Effector memory CD4-positive, alpha-beta T cell (primary cell): Measurements from ENCODE around the gene SEMA3G.

Experiments
- DNase-seq, 3 donors: peaks; one replicate each; pipeline ENCODE4 v3.0.0-alpha.2; 2020
- H3K27ac ChIP-seq: 2 replicates; pipeline ENCODE4 v1.7.0; 2013; ENCODE audit warnings: mild to moderate bottlenecking, low read length, moderate library complexity; ENCODE audit not compliant: insufficient read depth, poor library complexity, severe bottlenecking
- H3K27me3 ChIP-seq: replicated peaks from 2 replicates; pipeline ENCODE4 v1.7.0; 2013; ENCODE audit warnings: mild to moderate bottlenecking, low read length; ENCODE audit not compliant: insufficient read depth, control insufficient read depth, poor library complexity, severe bottlenecking
- H3K36me3 ChIP-seq: 2 replicates; pipeline ENCODE4 v1.7.0; 2013; ENCODE audit warnings: mild to moderate bottlenecking, low read length, moderate library complexity; ENCODE audit not compliant: control insufficient read depth, insufficient read depth
- H3K4me1 ChIP-seq: 2 replicates; pipeline ENCODE4 v1.7.0; 2013; ENCODE audit warnings: low read length, mild to moderate bottlenecking; ENCODE audit not compliant: control insufficient read depth, insufficient read depth, poor library complexity, severe bottlenecking
- H3K4me3 ChIP-seq: 2 replicates; pipeline ENCODE4 v1.7.0; 2013; ENCODE audit warnings: low read length, low read depth, mild to moderate bottlenecking; ENCODE audit not compliant: insufficient read depth, poor library complexity, severe bottlenecking
- H3K9me3 ChIP-seq: 2 replicates; pipeline ENCODE4 v1.7.0; 2013; ENCODE audit warnings: mild to moderate bottlenecking, low read length, moderate library complexity; ENCODE audit not compliant: control insufficient read depth

The SEMA3G gene

DNA sequence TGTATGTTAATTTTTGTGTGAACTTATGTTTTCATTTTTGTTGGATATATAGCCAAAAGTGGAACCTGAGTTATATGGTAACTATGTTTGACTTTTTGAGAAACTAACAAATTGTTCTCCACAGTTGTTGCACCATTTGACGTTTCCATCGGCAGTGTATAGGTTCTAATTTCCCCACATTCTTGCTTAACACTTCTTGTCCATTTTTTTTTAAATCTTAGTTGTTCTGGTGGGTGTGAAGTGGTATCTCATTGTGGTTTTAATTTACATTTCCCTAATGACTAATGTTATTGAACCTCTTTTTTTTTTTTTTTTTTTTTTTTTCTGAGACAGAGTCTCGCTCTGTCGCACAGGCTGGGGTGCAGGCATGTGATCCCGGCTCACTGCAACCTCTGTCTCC is 18.5 kb upstream of the SEMA3G start:
- H3K27ac ChIP-seq: no peak overlapping the region
- H3K36me3 ChIP-seq: peaks cover 34% of the 10 kb centered on the region
- no peak for DNase-seq

DNA sequence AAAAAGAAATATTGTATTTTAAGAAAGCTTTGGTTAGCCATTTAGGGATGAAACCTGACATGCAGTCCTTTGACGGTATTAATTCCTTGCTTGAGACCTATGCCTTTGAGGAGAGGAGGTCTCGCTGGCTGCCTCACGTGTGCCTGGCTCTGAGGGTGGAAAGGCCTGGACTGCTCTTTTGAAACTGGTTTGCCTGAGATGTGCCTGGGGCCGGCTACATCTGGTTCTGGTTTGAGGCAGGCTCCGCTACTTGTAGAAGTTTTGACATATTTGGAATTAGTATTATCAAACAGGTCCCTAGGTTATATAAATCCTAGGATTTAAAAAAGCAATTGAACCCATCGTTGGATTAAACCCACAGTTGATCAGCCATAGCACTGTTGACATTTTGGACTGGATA is 17.0 kb upstream of the SEMA3G start:
- H3K4me3 ChIP-seq: no peak overlapping the region
- DNase-seq: no peak
- peaks cover under 1% of the 10 kb centered on the region for H3K4me1 ChIP-seq
- no peaks in the 10 kb centered on the region for H3K9me3 ChIP-seq
- peaks cover 36% of the 10 kb centered on the region for H3K36me3 ChIP-seq
- no peaks in the 10 kb centered on the region for H3K27me3 ChIP-seq
- no peak overlapping the region for H3K27ac ChIP-seq

More for the DNA sequence above, 18.5 kb upstream of the SEMA3G start:
- no peaks in the 10 kb centered on the region for H3K4me1 ChIP-seq
- H3K4me3 ChIP-seq: no peak overlapping the region
- H3K27me3 ChIP-seq: no peaks in the 10 kb centered on the region
- H3K9me3 ChIP-seq: no peaks in the 10 kb centered on the region

DNA sequence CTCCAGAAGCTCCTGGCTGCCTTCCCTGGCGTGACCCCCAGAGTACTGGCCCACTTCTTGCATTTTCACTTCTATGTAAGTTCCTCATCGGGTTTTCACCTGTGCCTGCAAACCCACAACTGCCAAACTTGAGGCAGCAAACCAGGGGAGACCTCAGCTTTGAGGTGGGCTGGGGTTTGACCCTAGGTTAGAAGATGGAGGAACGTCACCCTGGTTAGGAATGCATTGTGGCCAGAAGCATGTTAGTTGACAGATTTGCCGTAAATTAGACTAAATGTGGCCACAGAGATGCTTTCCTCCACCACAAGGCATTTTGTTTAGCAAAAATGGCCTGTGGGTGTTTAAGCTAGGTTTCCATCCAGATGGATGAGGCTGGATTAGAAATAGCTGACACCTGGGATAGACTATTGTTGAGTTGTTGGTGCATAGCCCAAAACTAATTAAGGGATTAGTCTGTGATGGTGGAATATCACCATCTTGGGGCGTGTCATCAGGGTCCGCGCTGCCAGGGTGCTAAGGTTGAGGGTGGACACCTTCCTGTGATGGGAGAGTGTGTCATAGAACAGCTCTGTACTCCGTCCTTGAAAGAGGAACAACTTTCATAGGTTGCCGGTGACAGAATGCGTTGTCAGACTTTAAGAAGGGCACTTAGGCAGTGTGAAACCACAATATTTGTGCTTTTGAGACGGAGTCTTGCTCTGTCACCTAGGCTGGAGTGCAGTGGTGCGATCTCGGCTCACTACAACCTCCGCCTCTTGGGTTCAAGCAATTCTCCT is 14.1 kb upstream of the SEMA3G start:
- H3K9me3 ChIP-seq: no peaks in the 10 kb centered on the region
- H3K4me3 ChIP-seq: no peak overlapping the region
- H3K4me1 ChIP-seq: peaks cover 23% of the 10 kb centered on the region
- no peak for DNase-seq
- peaks cover 28% of the 10 kb centered on the region for H3K36me3 ChIP-seq
- H3K27ac ChIP-seq: no peak overlapping the region
- no peaks in the 10 kb centered on the region for H3K27me3 ChIP-seq

DNA sequence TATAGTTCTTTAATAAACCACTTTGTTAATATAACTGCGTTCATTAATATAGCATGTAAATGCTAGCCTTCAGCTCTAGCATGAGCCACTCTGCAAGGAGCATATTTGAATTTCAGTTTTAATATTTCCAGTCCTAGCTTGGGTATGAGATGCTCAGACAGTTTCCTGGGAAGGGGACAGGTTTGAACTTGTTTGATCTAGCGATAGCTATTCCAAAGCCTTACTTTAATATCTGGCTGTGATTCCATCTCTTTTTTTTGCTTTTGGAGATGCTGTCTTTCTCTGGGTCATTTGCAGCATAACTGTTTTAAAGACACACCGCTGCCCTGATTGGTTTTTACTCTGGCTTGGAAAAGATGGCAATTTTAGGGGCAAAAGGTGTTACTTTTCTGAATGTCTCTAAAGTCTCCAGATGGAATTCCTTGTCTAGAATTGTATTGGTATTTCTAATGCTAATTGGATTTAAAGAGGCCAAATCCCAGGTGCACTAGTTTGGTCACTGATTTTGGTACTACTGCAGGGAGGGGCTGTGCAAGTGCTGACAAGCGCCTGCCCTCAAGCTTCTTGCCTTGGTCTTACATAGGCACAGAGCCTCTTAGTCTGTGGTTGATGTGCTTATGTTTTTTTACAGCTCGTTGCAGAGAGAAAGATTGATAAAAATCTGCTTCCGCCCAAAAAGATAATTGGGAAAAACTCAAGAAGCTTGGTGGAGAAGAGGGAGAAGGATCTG is 13.3 kb upstream of the SEMA3G start:
- Histone ChIP-seq H3K4me3 (no peak overlapping the region), H3K27ac (no peak overlapping the region), H3K4me1 (peaks cover 27% of the 10 kb centered on the region), H3K36me3 (peaks cover 28% of the 10 kb centered on the region), H3K27me3 (no peaks in the 10 kb centered on the region), H3K9me3 (no peaks in the 10 kb centered on the region)
- DNase-seq: no peak

DNA sequence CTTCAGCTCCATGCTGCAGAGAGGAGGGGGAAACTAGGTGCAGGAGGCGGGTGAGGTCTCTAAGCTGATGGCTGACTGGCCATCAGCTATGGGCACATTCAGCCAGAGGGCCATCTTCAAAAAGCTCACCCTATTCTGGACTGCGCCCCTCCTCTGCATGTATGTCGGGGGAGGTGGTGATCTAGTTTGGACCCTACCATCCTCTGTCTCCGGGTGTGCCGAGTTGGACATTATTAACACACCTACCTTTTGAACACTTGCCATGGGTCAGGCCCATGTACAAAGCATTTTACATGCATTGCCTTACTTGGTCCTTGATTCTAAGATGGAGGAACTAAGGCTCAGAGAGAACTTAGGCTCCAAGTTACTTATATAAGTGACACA is 11.9 kb upstream of the SEMA3G start:
- Histone ChIP-seq H3K4me1 (peaks cover 27% of the 10 kb centered on the region), H3K9me3 (no peaks in the 10 kb centered on the region), H3K27me3 (no peaks in the 10 kb centered on the region), H3K36me3 (peaks cover 28% of the 10 kb centered on the region), H3K4me3 (no peak overlapping the region), H3K27ac (peak overlapping the region; percentile 91)
- no peak for DNase-seq

DNA sequence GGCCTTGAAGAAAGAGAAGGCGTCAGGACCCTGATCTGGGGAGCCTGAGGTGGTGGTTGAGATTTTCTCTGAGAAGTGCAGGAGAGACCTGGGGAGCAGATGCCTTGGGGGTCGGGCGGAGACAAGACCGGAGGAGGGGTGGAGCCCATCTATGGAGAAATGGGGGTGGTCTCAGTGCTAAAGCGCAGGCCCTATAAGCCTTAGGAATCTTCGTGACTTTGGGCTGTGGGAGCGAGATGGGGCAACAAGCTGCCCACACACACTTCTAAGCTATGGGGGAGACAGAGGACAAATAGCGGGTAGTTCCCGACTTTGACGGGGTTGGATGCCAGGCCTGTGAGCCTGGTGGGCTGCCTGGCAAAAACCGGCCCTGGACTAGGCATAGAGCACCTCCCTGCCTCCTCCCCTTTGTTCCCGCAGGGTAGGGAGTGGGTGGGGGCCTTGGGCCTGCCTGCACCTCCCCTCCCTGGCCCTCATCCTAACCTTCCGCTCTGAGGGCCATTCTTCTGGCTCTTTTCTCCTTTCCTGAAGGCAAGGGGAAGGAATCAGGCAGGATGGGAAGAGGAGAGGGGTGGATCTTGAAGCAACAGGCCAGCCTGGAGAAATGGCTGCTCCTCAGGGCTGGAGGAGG is 11.4 kb upstream of the SEMA3G start:
- Histone ChIP-seq H3K9me3 (no peaks in the 10 kb centered on the region), H3K4me3 (peak overlapping the region; percentile 97), H3K27me3 (no peaks in the 10 kb centered on the region), H3K36me3 (peaks cover 27% of the 10 kb centered on the region), H3K4me1 (peaks cover 27% of the 10 kb centered on the region), H3K27ac (peak overlapping the region; percentile 91)
- DNase-seq: no peak

DNA sequence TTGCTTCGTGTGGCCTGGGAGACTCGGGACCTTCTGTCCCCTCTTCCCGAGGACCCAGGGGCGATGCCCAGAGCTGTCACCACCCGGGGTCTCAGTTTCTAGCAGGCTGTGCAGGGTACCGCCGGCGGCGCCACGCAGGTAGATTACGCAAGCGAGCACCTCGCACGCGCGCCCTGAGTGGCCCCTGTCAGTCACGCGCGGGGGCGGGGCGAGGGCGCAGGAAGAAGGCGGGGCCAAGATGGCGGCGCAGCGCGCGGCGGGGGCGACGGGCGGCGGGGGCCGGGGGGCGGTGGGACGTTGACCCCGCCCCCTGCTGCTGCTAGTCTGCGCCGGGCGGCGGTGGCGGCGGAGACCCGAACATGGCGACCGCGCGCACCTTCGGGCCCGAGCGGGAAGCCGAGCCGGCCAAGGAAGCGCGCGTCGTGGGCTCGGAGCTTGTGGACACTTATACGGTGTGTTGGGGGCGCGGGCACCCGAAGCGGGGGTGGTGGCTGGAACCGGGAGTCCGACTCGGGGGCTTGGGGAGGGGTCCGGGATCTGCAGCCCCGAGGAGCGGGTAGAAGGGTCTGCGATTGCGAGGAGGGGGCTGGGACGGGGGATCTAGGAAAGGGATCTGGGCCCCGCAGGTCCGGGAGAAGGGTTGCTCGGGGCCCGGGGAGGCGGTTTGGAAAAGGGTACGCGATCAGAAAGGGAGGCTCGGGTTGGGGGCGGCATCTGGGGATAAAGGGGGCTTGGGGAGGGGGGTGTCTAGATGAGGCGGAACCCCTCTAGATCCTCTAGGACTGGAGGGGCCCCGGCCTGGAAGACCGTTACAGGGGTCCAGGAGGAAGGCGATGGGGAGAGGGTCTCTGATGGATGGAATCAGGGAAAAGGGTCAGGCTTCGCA is 10.6 kb upstream of the SEMA3G start, which contains the start of gene NISCH:
Gene NISCH, plus strand, starts transcription at position 322 of the 886 bp plus-strand sequence. Its CDS starts 38 bp downstream, at position 360.
- peak within 1 kb of the TSS; percentile 91 for H3K27ac ChIP-seq
- DNase-seq: peak; percentile 91 to 95 (median 93)
- H3K4me3 ChIP-seq: peak within 1 kb of the TSS; percentile 97
- peaks cover 19% of the 10 kb centered on the region for H3K36me3 ChIP-seq
- H3K27me3 ChIP-seq: no peaks in the 10 kb centered on the region
- H3K9me3 ChIP-seq: no peaks in the 10 kb centered on the region
- H3K4me1 ChIP-seq: peaks cover 27% of the 10 kb centered on the region

DNA sequence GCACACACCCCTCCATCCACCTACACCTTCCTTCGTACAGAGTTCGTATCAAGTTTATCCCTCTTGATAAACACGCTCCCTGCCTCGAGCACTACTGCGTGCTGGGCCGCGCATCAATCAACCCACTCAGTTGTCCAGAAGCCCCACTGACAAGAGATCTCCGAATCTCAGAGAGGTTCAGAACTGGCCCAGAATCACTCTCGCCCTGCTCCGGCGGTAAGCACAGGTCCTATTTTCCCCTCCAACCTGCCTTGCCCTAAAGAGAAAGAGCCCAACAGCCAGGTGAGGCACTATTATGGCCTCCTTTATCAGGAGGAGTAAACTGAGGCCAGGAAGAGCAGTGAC is 10.0 kb upstream of the SEMA3G start:
- Histone ChIP-seq H3K27ac (peak overlapping the region; percentile 88), H3K27me3 (no peaks in the 10 kb centered on the region), H3K4me3 (peak overlapping the region; percentile 47), H3K9me3 (no peaks in the 10 kb centered on the region), H3K4me1 (peaks cover 27% of the 10 kb centered on the region), H3K36me3 (peaks cover 18% of the 10 kb centered on the region)
- no peak for DNase-seq

DNA sequence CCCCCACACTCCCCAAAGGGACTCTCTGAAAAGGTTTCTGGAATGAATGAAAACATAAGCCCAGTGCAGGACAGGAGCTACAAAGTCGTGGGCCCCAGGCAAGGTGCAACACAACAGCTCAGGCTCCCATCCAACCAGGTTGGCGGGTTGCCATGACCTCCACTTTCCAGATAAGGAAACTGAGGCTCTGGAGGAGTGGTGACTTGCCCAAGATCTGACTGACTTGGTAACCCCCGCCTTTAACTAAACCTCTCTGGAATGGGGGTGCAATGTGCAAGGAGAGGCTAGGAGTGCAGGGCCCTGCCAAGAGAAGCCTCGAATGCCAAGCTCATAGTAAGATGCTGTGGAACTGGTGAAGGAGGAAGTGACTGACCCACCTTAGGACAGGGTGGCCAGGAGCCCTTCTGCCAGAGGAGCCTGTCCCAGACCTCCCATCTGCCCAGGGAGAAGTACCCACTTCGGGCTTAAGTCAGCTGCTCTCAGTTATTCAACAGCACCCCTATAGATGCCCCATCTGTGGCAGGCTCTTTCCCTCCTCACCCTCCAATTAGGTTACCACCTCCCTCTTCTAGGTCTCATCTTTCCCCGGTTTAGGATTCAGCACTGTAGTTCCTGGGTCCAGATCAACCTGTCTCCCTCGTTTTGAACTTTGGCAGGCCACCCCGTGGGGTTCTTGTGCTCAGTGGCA is 9.5 kb upstream of the SEMA3G start:
- Histone ChIP-seq H3K4me3 (peak overlapping the region; percentile 47), H3K27ac (peak overlapping the region; percentile 88)
- no peak for DNase-seq

More for the DNA sequence above, 9.5 kb upstream of the SEMA3G start:
- Histone ChIP-seq H3K9me3 (no peaks in the 10 kb centered on the region), H3K36me3 (peaks cover 17% of the 10 kb centered on the region), H3K27me3 (no peaks in the 10 kb centered on the region), H3K4me1 (peaks cover 27% of the 10 kb centered on the region)
